Measurements from ENCODE around the gene LAMA3.

The LAMA3 gene

DNA sequence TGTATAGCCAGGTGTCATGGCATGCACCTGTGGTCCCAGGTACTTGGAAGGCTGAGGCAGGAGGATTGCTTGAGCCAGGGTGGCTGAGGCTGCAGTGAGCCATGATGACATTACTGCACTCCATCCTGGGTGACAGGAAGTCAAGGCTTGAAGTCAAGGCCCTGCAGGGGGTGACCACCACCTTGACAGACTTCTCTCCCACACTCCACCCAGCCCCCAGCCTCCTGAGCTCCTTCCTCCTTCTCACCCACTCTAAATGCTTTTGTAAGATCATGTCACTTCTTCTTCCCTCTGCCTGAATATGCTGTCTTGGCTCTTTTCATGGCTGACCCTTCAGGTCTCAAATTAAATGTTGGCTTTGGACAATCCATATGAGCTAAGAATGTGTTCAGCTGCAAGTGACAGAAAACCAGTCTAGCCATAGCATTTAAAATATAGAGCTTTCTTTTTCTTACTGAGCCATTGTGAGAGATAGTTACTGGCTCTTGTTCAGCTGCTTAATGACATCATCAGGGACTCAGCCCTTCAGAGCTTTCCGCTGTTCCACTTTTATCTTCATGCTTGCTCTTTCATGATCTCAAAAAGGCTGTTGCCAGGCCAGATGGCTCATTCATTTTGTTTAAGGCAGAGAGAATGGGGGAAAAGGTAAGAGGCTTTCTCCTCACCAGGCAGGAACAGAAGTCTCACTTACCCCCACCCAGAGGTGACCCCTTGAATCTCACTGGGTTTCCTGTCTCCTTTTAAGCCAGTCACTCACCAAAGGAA, 288.6 kb downstream of the LAMA3 start:
- DNase-seq: no peak

DNA sequence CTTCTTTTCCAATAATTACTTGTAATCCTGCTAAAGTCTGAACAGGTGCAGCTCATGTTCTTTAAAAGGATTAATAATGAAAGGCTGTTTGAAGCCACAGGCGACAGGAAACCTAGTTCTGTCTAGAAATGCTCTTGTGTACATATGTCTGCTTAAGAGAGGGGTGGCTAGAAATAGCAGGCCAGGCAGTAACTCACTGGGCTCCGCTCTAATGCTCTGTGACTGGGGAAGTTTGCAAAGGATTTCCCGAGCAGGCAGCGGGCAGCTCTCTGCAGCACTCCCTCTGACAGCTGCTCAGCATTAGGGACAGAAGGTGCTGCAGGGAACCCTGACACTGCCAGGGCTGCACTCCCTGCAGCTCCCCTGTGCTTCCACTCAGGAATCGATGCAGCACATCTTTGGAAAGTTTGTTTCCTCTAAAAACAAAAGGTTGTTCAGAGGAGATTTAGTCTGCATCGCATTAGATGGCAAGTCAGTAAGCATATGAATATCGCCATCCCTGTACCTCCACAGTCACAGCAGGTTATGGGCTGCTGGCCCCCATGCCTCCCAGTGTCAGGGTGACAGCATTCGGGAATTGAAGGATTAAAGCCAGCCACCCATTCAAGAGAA, 292.2 kb downstream of the LAMA3 start:
- no peak for DNase-seq

DNA sequence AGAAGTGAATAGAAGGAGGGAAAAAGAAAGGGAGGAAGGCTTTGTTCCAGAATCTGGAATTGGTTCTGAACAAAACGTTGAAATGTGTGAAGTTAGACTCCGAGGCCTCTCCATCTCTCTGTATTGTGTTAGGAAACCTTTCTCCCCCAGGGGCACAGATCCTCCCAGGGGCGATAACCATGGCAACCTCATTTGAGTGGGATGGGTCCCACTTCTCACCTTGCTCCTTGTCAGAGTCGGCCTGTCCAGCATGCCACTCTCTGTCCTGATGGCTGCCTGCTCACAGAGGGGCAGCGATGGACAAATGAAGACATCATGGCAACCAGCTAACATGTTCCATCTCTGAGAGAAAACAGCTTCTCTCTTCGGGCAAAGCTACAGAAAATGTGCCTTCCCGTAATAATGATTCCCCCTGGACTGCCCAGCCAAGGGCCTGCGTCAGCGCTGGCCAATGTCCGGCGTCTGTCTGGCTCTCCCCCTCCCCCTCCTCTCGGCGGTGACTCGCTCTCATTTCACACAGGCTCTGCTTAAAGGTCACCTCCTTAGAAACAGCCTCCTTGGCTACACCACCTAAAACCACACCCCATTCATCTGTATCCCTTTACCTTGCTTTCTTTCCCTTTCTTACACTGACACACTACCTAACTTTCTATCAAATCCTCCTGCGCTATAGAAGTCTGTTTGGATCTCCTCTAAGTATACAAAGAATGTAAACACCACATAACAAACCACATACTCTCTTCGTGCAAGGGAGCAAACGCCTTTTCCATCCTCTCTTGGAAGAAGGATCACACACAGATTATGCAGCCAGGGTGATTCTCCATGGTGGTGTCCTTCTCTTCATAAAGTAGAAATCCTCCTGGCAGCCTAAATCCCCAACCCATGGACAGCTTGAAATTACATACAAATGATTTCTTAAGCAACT, 293.2 kb downstream of the LAMA3 start:
- no peak for DNase-seq

DNA sequence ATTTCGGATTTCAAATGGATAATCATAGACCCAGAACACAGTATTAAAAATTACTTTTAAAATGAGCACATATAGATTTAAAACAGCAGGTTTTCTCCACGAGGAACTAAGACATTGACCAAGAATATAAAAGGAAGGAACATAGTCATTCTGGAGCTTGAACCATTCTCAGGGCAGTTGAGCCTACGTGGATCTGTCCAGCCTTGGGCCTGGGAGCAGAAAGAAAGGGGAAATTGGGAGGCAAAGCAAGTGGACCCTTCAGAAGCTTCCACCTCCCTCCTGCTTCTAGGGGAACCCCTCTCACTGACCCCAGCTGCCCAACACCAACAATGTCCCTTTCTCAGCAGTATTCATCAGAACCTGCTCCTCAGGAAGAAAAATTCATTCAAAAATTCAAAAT, 293.9 kb downstream of the LAMA3 start:
- DNase-seq: no peak

DNA sequence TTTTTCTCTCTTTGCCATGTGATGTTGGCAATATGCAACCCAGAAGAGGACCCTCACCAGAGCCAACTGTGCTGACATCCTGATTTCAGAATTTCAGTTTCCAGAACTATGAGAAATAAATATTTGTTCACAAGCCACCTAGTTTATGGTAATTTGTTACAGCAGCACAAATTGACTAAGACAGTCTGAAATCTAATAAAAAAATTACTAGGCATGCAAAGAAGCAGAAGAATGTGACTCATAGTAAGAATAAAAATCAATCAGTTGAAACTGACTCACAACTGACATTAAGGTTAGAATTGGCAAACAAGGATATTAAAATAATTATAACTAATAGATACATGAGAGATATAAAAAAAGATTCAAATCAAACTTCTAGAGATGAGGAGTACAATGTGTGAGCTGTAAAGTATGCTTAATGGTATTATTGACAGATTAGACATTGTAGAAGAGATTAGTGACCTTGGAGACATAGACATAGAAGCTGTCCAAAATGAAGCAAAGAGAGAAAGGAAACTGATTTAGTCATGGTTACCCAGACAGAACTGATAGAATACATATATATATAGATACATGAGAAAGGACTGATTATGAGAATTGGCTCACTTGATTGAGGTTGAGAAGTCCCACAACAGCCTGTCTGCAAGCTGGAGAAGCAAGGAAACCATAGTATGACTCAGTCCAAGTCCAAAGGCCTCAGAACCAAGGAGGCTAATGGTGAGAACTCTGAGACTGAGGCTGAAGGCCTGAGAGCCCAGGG, 297.5 kb downstream of the LAMA3 start:
- DNase-seq: no peak

DNA sequence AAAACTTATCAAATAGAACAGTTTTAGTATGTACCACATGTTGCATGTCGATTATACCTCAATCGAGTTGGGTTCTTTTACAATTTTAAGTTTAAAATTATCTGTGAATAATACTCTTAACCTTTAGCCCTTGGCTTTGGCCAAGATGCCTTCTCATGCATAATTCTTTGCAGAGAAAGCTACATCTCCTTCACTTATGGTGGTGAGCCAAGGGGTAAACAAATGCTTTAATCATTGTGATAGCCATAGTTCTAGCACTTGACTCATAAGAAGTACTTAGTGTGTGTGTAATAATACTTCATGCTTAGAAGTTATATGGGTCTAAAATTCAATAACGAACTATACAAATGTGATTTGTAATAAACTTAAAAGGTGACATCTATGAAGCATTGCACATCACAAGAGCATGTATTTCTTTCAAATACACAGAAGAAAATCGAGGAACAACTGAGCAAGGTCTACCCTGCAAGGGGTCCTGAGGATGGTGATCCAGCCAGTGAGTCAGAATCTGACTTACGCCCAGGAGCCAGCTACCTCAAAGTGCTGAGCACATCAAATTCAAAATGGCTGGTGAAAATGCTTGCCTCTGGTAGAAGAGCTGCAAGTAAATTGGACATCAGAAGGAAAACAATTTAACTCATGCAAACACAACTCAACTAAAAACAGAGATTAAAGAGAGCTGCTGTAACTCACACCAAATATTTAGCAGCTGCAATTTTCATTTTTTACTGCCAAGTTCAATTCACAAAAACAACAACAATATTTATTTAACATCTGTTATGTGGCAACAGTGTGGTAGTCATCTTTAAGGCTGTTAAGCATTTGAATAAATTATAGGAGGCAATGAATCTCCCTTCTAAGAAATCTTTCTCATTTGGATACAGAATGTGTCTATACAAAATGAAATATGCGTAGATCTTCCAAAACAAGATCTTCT, 301.5 kb downstream of the LAMA3 start:
- no peak for DNase-seq

DNA sequence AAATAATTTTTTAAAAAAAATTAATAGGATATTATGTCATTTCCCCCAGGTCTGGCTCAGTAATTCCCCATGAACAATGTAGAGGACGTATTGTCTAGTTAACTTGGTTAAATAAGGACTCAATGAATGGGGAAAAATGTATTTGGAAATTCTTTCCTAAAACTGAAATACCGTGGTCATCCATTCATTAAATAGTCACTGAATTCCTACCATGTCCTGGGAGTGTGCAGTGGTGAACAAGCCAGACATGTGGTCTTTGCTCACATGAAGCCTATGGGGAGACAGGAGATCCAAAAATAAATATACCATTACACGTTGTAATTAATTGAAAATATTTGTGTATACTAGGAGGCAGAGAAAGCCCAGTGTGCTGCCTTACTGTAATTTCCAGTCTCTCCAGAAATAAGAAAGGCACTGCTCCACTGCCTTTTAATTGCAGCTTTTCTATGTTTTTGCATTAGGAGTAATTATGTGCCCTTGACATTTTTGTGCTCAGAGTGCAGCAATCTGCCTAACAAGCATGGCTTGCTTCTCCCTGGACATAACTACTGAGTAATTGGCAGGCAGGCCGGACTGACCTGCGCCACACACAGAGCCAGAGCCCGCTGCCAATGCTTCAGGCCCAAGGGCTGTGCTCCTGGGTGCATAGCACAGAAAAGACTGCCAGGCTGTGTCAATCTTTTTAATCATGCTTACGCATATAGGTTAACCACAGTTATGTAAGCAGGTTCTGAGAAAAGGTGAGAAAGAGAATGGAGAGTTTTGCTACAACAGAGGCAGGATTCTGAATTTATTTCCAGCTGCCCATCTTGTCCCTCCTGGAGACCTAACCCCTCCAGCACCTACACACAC, 303.1 kb downstream of the LAMA3 start:
- peak; percentile 45 for DNase-seq

DNA sequence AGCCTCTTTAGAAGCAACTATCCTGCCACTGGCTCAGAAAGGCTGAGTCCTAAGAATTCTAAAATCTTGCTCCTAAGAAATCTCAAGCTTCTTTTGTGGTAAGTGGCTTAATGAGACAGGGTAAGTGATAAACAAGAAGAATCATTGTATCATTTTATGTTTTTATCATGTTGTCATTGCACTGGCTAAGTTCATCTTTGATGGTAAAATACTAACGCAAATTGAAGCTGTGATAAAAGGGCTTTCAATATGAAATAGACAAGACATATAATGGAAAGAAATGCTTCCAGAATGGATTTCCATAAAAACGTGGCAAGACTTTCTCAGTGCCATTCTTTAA, 303.7 kb downstream of the LAMA3 start:
- no peak for DNase-seq

DNA sequence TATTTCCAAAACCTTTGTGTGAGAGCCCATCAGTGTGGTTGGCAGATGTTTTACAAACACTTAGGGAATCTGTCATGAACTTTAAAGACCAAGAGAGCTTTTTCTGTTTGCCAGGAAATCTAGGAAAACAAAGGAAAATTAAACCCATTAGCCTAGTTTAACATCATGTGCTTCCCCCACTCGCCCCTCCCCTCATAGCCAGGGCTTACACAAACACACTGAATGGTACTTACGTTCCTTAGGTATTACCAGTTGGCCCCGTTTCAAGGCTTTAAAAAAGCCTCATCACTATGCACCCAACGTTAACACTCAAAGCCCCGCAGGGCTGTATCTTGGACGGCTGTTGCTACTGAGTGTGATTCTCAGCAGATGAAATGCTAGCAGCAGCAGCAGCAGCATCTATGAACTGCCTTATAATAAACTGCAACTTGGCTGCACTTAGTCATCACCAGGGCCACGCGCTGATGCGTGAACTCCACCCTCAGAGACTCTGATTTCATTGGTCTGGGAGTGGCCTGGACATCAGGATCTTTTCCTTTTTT, 305.2 kb downstream of the LAMA3 start:
- no peak for DNase-seq

DNA sequence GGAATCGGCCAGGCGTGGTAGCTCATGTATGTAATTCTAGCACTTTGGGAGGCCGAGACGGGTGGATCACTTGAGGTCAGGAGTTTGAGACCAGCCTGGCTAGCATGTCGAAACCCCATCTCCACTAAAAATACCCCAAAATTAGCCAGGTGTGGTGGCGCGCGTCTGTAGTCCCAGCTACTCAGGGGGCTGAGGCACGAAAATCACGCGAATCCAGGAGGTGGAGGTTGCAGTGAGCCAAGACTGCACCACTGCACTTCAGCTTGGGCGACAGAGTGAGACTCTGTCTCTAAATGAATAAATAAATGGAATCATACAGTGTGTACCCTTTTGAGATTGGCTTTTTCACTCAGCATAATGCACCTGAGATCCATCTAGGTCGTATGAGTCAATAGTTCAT, 305.9 kb downstream of the LAMA3 start:
- no peak for DNase-seq

DNA sequence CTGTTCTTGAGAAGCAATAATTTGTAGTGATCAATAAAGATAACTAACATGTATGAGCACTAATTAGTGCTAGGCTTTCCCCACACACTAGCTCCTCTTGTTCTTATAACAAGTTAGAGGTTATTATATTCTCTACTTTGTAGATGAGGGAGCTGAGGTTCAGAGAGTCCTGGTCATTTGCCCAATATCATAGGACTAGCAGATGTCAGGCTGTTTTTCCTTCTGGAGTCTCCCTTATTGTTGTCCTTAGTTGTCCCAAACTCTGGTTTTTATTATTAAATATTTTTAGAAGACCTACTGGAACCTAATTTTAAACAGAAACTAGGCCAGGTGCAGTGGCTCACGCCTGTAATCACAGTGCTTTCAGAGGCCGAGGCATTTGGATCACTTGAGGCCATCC, 308.8 kb downstream of the LAMA3 start:
- no peak for DNase-seq

DNA sequence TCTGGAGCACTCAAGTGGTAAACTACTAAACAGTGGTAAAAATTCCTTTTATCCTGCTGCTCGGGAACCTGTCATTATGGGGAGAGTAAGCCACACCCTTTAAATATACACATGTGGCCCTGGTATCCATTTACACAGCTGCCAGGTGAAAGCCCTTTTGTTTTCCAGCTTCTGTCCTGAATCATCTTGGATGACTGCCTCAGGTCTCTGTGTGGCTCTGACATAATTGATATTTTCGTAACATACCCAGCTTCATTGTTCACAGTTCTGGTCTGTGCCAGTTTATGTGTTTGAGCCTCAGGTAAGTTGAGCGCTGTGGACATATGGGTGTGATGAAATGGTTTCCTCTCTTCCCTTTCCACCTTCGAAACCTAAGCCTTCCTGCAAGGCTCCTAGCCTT, 309.6 kb downstream of the LAMA3 start:
- no peak for DNase-seq

DNA sequence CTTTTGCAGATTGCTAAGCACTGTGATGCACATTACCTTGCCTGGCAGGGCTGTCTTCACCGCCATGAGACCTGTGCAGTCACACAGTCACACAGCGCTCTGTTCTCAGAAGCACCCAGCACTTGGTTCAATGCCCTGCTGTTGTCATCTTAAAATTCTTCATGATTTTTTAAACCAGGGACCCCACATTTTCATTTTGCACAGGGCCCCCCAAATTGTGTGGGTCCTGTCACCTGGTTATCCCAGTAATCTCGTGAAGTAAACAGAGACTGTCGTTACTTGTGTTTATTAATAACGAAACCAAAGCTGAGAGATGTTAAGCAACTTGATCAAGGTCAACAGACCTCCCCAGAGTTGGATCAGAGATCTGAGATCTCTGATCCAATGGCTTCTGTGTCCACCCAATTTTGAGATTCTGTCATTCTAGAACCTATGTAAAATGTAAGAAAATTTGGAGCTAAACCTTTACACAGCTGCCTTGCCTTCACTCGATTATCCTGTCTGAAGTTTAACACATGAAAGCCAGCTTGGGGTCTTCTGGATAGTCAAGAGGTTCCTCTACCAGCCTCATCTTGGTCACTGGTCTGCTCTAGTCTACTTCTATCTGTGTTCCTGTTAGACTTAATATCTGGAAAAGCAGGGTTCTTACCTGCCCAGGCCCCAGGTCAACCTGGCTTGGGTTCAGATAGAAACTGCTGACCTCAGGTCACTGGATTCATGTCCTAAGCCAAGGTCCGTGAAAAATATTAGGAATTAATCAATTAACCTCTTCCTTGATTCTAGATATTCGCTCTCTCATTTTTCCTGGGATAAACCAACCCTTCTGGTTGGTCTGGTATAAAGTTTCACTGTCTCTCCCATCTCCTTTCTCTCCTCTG, 311.6 kb downstream of the LAMA3 start:
- no peak for DNase-seq

DNA sequence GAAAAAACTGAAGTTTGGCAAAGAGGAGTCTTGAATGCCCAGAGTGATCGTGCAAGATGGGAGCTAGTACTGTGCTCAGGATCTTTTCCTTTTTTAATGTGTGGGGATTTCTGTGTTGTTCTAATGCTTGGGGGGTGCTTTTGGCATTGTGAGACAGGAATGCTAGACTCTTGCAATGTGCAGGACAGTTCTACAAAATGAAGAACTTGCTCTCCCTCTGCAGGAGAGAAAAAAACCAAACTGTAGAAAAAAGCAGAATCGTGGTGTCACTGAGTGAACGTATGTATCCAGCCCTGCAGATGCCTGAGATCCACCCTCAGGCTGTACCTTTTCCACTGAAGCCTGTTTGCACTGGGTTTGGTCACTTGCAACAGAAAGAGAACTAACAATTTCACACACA, 313.2 kb downstream of the LAMA3 start:
- DNase-seq: no peak

DNA sequence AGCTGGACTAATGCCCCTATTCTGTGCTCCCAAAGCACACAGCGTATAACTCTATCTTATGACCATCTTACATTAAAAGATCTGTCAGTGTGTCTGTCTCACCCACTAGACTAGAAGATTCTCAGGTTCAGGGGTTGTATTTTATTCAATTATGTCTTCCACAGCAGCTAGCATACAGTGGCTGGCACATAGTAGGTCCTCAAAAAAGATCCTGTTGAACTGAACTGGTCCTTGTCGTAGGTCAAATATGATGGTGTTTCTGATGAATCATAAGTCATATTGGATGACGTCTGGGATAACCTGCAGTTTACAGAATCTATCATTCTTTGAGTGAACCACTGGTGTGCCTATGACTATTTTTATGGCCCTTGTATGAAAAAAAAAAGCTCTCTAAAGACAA, 314.0 kb downstream of the LAMA3 start:
- DNase-seq: no peak

DNA sequence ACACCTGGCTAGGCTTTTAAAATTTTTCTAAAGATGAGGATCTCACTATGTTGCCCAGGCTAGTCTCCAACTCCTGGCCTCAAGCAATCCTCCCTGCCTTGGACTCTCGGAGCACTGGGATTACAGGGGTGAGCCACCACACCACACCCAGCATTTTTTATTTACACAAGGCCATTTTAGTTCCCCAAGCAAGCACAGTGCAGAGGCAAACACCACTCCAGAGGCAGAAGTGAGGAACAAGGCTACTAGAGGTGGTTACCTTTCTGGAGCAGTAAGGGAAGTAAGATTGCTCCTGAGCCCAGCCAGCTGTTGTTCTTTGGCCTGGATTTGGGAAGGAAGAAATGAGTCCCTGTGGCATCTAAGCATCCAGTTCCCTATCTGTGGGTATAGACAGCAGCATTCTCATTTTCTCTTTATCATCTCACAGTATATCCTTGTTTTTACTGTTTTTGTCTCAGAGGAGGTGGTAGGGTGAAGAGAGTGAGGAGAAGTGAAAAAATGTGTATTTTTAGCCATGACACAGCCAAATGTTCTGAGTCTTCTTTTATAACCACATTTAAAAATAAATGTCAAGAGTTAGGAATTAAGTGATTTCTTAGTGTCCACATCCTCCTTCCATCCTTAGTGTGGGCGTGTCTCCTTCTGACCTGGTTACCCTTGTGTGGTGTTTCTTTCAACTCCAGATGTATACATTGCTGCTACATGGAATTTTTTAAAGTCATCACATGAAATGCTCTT, 314.8 kb downstream of the LAMA3 start:
- DNase-seq: no peak
